GM18909 (cell line): Measurements from ENCODE around the gene VSNL1.
"Not testable (repeated sequence)": the region's sequence is repeated elsewhere in the genome, so short reads cannot be mapped to it uniquely, and the experiment has no call there.

Experiments used
- ATAC-seq: cut with Tn5 transposase; IDR thresholded peaks from one replicate; pipeline ENCODE4 v1.9.1; 2021; ENCODE audit warnings: mild to moderate bottlenecking; ENCODE audit not compliant: unreplicated experiment, poor library complexity

The VSNL1 gene

DNA sequence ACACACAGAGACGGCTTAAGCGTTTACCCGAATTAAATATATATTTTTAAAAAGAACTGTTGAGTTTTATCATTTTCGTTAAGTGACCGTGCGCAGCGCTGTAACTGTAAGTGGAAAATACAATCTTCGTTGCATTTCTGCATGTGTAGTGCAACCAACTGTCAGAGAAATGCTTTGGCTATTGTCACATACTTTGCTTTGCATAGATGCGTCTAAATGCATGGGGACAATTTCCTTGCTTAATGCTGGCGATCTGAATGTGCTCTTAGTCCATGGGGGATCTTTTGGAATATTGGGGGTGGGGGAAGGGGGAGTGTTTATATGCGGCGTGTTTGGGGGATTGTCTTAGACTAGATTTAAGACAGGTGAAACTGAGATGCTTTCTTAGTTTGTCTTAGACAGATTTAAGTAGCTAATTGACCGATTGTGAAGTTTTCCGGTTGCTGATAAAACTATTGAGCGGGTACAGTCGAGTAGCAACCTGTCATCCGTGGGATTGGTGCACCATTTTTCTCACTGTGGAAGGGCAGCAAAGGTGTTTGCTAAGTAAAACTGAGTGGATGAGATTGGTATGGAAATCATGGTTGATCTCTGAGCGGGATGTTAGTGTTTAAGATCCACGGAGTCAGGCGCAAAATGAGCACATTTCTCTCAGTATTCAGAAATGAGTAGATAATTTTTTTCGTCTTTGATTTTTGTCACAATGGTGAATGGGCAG, 476 bp downstream of the VSNL1 start:
- ATAC-seq: no peak

DNA sequence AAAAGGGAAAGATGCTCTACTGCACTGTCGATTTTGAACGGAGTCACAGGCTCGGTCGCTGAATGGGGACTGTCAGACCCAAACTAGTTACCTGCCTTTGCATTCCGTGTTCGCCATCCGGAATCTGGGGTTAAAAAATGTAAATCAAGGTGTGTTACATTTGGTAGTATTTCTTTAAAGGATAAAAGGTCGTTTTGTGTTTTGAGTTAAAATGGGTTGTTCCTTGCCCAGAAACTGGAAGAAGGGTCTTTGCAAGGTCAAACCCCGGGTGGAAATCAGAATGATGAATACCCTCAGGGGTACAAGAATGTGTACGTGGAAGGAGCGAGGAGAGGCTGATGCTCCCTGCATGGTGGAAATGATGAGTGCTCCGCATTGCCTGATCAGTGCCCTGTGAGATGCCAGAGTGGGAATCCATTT, 1.0 kb downstream of the VSNL1 start:
- no peak for ATAC-seq

DNA sequence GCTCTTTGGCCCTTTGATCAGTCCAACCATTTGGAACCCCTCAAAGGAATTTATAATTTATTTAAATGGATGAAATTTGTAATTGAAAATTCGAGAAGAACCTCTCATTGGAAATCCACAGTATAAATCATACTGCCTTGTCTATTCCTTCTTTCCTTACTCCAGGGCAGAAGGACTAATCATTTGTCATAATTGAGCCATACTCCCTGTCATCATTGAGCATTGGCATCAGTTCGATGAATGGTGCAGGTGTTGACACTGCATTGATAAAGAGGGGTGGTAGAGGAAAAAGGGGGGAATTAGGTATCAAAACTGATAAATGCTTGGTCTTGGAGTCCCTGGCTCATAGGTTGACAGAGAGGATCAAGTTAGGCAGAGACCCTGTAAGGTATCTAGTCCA, 2.0 kb downstream of the VSNL1 start:
- ATAC-seq: no peak

DNA sequence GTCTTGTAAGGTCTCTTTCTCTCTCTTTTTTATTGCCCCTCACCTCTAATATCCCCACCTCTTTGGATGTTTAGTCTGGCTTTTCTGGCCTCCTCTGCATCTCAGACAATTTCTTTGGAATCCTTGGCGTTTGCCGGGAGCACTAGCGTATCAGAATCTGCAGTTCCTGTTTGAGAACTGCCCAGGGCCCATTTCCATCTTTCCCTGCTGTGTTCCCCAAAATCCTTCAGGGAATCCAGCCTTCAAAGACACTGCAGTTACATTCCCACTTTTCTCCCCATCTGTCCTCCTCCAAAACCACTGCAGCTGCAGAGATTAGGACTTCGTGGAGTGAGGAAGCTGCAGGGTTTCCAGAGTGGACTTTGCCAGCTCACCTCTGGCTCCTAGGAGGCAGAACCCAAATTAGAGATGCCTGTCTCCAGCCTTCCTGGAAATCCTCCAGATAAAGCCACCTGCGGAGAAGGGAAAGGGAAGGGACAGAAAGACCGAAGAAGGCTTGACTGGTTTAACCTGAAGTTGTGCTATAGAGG, 2.7 kb downstream of the VSNL1 start:
- ATAC-seq: no peak

DNA sequence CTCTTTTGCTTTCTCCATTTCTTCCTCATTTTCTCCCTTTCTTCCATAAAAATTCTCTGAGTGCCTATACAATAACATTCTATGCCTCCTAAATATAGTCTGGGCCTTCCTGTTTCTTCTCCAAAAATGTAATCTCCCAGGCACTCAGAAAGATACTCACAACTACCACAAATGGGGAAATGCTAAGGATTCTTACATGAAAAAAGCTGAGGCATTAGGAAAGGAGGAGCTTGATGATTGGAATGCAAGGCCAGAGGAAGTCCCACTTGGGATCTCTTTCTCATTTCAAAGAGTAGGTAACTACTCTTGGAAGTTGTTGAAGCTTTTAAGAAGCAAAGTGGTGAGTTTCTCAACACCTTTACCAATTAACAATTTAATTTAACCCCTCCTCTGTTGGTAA, 3.4 kb downstream of the VSNL1 start:
- no peak for ATAC-seq

DNA sequence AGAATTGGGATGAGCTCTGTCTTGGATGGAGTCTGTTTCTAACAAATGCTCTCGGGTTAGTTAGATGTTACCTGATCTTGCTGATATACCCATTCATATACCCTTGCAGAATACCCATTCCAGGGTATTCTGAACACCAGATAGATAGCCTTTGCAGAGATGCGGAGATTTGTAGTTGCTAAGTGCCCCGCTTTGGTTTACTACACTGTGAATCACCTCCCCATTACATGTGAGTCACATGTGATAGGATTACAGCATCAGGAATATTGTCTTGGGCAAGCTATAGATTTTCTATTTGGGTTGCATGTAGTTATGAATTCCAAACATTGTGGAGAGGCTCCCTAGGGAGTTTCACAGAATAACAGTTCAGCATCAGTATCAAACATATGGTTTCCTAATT, 3.8 kb downstream of the VSNL1 start:
- ATAC-seq: no peak

DNA sequence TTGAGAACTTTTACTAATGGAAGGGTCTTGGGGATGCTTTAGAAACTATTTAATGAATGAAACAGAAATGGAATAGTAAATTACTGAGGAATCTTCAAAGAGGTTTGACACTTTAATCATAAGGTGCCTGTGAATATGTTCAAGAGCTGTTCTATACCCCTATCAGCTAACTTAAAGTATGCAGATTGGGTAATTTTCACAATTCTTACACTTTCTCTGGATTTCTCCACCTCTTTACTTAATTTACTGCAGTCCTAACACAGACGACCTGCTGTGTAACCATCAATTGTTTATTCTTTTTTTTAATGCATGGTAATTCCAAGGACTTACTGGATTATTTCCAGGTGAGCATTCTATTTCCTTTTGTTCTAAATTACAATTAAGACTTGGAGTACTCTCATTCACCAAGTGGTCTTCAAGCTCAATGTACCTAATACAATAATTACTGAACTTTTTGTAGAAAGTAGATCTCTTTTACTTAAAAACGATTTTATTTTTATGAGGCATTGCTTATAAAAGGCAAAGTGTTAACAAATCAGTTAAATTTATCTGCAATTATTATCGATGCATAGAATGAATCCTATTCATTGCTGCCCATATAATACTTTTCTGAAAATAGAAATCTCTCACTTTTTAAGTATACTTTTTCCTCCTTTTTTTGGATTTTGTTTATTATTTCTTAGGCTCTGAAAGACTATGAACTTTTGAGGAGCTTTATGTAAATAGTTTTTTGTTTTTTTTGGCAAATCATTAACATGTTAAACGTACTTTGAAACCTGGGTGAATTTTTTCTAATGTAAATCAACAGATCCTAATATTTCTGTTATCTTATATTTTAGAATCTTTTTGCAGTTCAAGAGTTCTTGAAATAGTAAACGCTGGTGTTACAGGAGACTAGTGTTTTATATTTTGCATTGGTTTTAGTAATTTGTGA, 5.5 kb downstream of the VSNL1 start:
- no peak for ATAC-seq

DNA sequence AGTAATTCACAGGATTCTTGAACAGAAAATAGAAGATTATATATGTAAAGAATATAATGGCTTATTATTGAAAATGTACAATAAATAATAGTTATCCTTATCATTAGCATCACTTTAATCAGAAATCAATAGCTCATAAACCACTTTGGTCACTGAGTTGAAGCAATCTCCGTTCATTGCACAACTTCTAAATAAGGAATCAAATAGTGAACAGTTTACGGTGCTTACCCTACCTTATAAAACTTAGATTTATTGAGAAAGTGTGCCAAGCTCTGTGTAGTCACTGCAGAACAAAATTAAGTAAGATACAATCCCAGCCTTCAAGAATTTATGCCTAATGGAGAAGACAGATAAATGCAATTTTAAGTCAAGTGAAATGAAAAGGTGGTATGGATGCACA, 6.7 kb downstream of the VSNL1 start:
- no peak for ATAC-seq

DNA sequence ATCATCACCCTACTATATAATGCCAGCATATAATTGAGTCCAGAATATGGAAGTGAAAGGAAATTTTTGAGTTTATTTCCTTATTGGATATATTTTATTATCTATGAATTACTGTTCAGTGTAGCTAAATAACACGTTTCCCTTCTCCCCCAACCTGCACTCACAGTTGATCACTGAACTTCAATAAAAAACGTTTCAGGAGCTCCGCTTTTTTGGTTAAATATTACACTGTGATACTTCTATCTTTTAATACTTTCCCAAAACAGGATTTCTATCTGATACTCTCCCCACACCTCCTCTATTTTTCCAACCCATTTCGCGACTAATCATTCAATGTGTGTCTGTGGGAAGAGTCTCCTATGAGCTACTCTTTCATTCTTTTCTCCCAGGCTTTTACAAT, 7.2 kb downstream of the VSNL1 start:
- no peak for ATAC-seq

DNA sequence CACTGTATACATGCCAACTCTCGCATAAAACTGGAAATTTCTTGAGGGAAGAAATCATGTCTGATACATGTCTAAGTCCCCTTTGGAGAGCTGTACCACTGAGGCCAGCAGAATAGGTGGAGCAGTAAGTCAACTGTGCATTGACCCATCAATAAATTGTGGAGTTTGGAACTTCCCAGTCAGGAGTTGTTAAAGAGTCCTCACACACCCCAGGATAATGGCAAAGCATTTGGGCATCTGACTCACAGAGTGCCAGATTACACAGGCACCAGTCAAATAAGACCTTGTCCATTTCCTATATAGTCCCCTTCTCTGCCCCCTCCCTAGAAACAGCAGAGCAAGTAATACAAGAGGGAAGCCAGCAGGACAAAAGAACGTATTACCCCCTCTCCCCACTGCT, 10.4 kb downstream of the VSNL1 start:
- no peak for ATAC-seq

DNA sequence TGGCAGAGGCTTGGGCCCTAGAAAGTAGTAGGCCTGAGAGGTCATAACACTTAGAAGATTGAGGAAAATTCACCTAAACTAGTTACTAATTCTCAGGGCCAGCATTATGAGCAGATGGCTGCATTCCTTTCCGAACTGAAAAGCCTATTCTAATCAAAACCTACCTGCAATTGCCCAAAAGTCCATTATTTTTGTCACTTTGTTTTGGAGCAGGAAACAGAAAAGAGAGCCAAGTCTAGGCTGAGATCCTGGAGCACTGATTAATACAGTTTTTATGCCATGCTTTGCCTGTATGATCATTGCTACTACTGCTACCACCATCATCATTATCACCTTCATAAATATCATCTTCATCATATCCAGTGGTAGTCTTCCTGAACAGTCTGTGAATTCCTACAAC, 14.7 kb downstream of the VSNL1 start:
- ATAC-seq: no peak

DNA sequence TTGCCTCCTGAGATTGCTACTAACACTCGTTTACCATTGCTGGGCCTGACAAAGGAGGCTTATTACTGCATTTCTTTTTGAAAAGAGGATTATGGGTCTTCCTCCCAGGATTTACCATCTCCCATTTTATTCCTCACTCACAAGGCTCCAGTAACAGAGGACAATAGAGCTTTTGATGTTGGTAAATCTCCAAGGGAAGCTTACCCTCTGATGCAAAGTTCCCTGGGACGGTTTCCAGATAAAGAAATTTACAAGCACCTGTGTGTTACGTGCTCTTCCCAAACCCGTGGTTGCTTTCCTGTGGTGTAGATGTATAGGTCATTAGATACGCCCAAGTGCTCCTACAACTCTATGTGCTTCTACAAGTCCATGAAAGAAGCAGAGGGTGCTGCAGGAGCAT, 17.1 kb downstream of the VSNL1 start:
- no peak for ATAC-seq

DNA sequence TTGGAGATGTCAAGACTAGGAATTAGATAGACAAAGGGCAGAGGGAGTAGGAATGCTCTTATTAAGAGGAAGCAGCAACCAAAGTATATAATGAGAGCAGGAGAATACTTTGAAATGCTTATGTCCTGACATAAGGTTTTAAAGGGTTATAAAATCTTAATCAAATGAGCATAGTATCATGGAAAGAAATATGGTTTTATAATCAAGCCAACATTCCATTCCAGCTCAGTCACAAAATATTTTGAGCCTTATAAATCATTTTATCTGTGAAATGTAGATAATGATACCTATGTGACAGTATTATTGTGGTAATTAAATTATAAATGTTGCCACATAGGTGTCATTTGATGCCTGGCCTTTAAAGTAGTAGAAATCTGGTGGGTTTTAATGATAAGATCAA, 17.6 kb downstream of the VSNL1 start:
- ATAC-seq: no peak

DNA sequence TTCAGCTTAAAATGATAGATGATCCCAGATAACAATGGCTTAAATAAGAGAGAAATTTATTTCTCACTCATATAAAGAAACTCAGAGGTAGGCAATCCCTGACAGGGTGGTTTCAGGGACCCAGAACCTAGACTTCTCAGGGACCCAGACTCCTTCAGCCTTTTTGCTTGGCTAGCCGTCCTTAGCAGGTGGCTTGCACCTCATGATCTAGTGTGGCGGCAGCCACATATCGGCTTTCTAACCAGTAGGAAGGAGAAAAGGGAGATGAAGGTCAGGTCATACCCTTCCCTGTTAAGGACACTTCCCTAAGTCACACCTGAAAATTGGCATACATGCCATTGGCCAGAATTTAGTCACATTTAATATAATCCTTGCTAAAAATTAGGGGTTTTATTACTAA, 18.4 kb downstream of the VSNL1 start:
- no peak for ATAC-seq

DNA sequence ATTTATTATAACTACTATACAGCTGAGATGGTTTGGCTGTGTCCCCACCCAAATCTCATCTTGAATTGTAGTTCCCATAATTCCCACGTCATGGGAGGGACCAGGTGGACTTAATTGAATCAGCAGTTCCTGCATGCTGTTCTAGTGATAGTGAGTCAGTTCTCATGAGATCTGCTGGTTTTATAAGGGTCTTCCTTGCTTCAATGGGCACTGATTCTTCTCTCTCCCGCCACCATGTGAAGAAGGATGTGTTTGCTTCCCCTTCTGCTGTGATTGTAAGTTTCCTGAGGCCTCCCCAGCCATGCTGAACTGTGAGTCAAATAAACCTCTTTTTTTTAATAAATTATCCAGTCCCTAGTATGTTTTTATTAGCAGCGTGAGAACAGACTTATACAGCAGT, 25.2 kb downstream of the VSNL1 start:
- not testable (repeated sequence) for ATAC-seq

DNA sequence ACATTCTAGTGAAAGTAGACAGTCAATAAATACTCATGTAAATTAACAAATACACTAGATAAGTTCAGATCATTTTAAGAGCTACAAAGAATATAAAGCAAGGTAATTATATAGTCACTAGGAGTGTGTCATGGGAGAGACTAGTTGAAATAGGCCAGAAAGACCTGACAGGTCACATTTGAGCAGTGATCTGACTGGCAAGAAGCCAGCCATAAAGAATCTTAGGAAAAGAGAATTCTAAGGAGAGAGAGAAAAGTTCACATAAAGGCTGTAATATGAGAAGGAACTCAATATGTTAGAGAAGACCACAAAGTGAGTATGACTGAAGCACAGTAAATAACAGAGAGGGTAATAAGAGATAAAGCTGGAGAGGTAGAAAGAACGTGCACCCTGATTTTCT, 31.2 kb downstream of the VSNL1 start:
- ATAC-seq: no peak

DNA sequence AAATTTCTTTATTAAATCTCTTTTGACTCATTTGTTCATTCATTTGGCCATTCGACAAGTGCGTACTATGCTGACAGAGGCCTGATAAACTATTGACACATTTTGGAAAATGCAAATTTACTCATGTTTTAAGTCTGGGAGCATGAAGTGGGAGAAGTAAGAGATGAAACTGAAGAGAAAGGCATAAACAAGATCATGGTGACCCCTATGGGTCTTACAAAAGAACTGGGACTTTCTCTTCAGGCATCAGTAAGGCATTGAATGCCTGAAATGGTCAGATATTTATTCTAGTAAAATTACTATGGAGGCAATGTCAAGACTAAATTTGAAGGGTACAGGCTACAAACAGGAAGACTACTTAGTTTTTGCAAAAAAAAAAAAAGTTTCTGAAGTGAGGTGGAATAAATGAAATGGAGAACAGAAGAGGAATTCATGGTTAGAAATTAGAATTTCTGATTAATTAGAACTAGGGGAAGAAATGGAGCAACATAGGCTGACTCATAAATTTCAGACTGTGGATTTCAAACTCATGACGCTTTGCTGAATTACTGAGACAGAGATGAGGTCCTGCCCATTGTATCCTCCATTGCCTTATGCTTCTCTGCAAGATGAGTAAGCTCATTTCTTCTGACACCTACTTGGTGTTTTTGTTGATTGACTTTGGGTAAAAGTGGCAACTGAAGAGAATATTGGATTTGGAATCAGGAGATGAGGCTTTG, 32.7 kb downstream of the VSNL1 start:
- ATAC-seq: no peak

DNA sequence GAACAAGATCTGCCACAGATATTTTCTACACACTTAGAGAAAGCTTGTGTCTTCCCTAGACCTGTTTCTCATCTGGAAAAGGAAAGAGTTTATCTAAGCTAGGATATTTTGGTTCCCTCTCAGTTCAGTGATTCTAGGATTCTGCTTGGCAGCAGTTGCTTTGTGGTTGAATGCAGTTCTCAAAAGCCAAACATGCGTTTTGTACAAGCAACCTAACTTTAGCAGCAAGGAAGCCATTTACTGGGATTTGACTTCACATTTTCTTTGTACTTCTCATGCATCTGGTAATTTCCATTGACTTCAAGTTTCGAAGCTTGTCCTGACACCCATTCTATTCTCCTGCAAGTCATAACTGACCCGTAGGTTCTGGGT, 33.3 kb downstream of the VSNL1 start:
- ATAC-seq: no peak

DNA sequence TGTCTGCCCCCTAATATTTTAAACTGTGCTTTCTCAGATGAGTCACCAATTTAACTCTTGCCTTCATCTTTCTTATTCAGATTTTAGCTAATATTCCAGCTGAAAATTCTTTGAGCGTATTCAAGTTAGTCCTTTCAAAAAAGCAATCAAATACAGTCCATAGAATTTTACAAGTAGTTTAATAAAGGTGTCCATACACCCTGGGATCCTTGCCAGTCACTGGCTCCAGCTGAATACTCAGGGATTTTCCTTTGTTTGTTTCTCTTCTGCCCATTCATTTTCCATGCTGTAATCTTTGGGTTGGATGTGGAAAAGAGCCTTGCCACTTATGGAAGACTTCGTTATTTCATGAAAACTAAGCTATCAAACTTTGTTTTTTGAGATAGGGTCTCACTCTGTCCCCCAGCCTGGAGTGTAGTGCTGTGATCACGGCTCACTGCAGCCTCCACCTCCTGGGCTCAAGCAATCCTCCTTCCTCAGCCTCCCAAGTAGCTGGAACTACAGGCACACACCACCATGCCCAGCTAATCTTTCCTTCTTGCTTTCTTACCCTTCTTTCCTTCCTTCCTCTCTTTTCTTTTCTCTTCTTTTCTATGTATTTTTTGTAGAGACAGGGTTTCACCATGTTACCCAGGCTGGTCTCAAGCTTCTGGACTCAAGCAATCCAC, 34.0 kb downstream of the VSNL1 start:
- no peak for ATAC-seq

DNA sequence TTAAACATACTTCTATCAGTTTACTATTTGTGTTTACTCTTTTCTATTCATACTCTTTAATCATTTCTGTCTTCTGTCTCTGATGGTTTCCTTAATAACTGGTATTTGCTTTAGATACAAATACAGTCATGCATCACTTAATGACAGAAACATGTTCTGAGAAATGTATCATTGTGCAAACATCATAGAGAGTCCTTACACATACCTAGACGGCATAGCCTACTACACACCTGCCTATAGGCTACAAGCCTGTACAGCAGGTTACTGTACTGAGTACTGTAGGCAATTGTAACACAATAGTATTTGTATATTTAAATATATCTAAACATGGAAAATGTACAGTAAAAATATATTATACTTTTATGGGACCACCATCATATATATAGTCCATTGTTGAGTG, 36.3 kb downstream of the VSNL1 start:
- no peak for ATAC-seq
